Measurements from ENCODE around the gene GIT1.

- TF ChIP-seq, protein P1, sequence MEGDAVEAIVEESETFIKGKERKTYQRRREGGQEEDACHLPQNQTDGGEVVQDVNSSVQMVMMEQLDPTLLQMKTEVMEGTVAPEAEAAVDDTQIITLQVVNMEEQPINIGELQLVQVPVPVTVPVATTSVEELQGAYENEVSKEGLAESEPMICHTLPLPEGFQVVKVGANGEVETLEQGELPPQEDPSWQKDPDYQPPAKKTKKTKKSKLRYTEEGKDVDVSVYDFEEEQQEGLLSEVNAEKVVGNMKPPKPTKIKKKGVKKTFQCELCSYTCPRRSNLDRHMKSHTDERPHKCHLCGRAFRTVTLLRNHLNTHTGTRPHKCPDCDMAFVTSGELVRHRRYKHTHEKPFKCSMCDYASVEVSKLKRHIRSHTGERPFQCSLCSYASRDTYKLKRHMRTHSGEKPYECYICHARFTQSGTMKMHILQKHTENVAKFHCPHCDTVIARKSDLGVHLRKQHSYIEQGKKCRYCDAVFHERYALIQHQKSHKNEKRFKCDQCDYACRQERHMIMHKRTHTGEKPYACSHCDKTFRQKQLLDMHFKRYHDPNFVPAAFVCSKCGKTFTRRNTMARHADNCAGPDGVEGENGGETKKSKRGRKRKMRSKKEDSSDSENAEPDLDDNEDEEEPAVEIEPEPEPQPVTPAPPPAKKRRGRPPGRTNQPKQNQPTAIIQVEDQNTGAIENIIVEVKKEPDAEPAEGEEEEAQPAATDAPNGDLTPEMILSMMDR (IDR thresholded peaks at IDR 0.05; ENCODE audit: low read depth, low read length) = no peak
- no peak for TF ChIP-seq POLR2A (IDR thresholded peaks at IDR 0.05; ENCODE audit: extremely low read depth, insufficient read length)
Observed at GRCh38 chr17:29595107-29595942, 5.9 kb upstream of the GIT1 start.

Measured in NB4 (cell line).